Measurements from ENCODE around the gene PDLIM7. TPM values are rescaled to one million over a fixed set of nuclear protein-coding genes. Genes with fewer than 3 reads are reported as not detected.

Gene PDLIM7
- total RNA-seq, 1 donor from 2014 or later = 144 TPM

- DNase-seq (ENCODE audit: low spot score) = no peak
These were observed 14.4 kb downstream of the PDLIM7 start for GRCh38 chr5:177483042-177483441.

GRCh38 chr5:177482359-177482795, 15.0 kb downstream of the PDLIM7 start:
- intact Hi-C loops (cut with DNase I) = no loop called here
- DNase-seq (ENCODE audit: low spot score) (no peak), ATAC-seq (no peak)

More at GRCh38 chr5:177483042-177483441, 14.4 kb downstream of the PDLIM7 start:
- intact Hi-C loops (cut with DNase I) = no loop called here
- ATAC-seq = no peak

- intact Hi-C loops (cut with DNase I) = no loop called here
- ATAC-seq (peak; percentile 67), DNase-seq (ENCODE audit: low spot score) (no peak)
These were observed 17.6 kb downstream of the PDLIM7 start for GRCh38 chr5:177479774-177480173.

- intact Hi-C loops (cut with DNase I) = no loop called here
- ATAC-seq (peak; percentile 69), DNase-seq (ENCODE audit: low spot score) (peak; percentile 83)
These were observed 18.4 kb downstream of the PDLIM7 start for GRCh38 chr5:177478711-177479646.

GRCh38 chr5:177477701-177478477, 19.5 kb downstream of the PDLIM7 start:
- ATAC-seq (no peak), DNase-seq (ENCODE audit: low spot score) (no peak)
- intact Hi-C loops (cut with DNase I) = no loop called here

GRCh38 chr5:177476531-177477233, 20.7 kb downstream of the PDLIM7 start:
- DNase-seq (ENCODE audit: low spot score) (no peak), ATAC-seq (peak; percentile 27)
- intact Hi-C loops (cut with DNase I) = no loop called here

GRCh38 chr5:177475563-177476427, 21.6 kb downstream of the PDLIM7 start:
- DNase-seq (ENCODE audit: low spot score) = no peak
- intact Hi-C loops (cut with DNase I) = no loop called here
- ATAC-seq = no peak

GRCh38 chr5:177474846-177475562, 22.4 kb downstream of the PDLIM7 start:
- intact Hi-C loops (cut with DNase I) = no loop called here
- DNase-seq (ENCODE audit: low spot score) (no peak), ATAC-seq (no peak)

- intact Hi-C loops (cut with DNase I) = no loop called here
- ATAC-seq = no peak
These were observed 23.4 kb downstream of the PDLIM7 start for GRCh38 chr5:177474002-177474476.

GRCh38 chr5:177473443-177474001, 23.9 kb downstream of the PDLIM7 start, which contains the start of gene DBN1:
TSS of gene DBN1 (minus strand) at chr5:177473634. CDS start at chr5:177473521, 113 bp downstream.
- ATAC-seq (peak; percentile 29), DNase-seq (ENCODE audit: low spot score) (no peak)
- intact Hi-C loops (cut with DNase I) = no loop called here

More at GRCh38 chr5:177474002-177474476, 23.4 kb downstream of the PDLIM7 start:
- no peak for DNase-seq (ENCODE audit: low spot score)

GRCh38 chr5:177472460-177473442, 24.7 kb downstream of the PDLIM7 start:
- intact Hi-C loops (cut with DNase I) = no loop called here
- DNase-seq (ENCODE audit: low spot score) (no peak), ATAC-seq (peak; percentile 6)

GRCh38 chr5:177471610-177472356, 25.6 kb downstream of the PDLIM7 start:
- no peak for DNase-seq (ENCODE audit: low spot score)
- intact Hi-C loops (cut with DNase I) = no loop called here
- ATAC-seq = peak; percentile 58

- intact Hi-C loops (cut with DNase I) = no loop called here
- no peak for ATAC-seq
- DNase-seq (ENCODE audit: low spot score) = no peak
These were observed 26.5 kb downstream of the PDLIM7 start for GRCh38 chr5:177470759-177471536.

- DNase-seq (ENCODE audit: low spot score) (no peak), ATAC-seq (no peak)
- intact Hi-C loops (cut with DNase I) = no loop called here
These were observed 27.5 kb downstream of the PDLIM7 start for GRCh38 chr5:177469750-177470525.
